ENCODE data around the gene NUDT3.
A peak's percentile ranks its signal among the peaks of the same experiment; 100 is the strongest.

- no peak for TF ChIP-seq YY1 (IDR thresholded peaks at IDR 0.05; ENCODE audit: low read depth)
- TF ChIP-seq CTCF (IDR thresholded peaks at IDR 0.05) = no peak
- TF ChIP-seq PBX3 (IDR thresholded peaks at IDR 0.05) = peak; percentile 53
- TF ChIP-seq SMC3 (IDR thresholded peaks at IDR 0.05; ENCODE audit: low read depth, low read length) = no peak
- no peak for TF ChIP-seq RAD21 (IDR thresholded peaks at IDR 0.05; ENCODE audit: low read length)
- TF ChIP-seq CHD2 (IDR thresholded peaks at IDR 0.05; ENCODE audit: low read length, partially characterized antibody) = no peak
- TF ChIP-seq TAF1 (IDR thresholded peaks at IDR 0.05; ENCODE audit: borderline replicate concordance, low read depth, low read length) = no peak
- TF ChIP-seq SIN3A (IDR thresholded peaks at IDR 0.05; ENCODE audit: borderline replicate concordance, low read depth, low read length) = no peak
- TF ChIP-seq FOXM1 (IDR thresholded peaks at IDR 0.05; ENCODE audit: low read depth) = no peak
- no peak for TF ChIP-seq ZBTB33 (IDR thresholded peaks at IDR 0.05; ENCODE audit: borderline replicate concordance, low read depth)
- TF ChIP-seq USF1 (IDR thresholded peaks at IDR 0.05; ENCODE audit: borderline replicate concordance, low read depth) = no peak
- no peak for TF ChIP-seq MAX (IDR thresholded peaks at IDR 0.05; ENCODE audit: low read depth)
These were observed 30.8 kb upstream of the NUDT3 start for GRCh38 chr6:34423254-34423653.
